SK-N-SH (cell line): Measurements from ENCODE around the gene FCHSD2. TPM values are rescaled to one million over a fixed set of nuclear protein-coding genes. Genes with fewer than 3 reads are reported as not detected.

Experiments
- CTCF ChIA-PET: fragments of 300-600, 350-600 bp; formaldehyde crosslinking; extraction: SDS; loops from one replicate; lab custom pipeline; 2021; lab: Yijun Ruan, JAX
- POLR2A ChIA-PET: fragments of 350-600 bp; sonication (Branson Sonifier 250); formaldehyde crosslinking; extraction: SDS; loops from one replicate; lab custom pipeline; 2020; ENCODE audit warnings: antibody characterized with exemption, inconsistent platforms; lab: Yijun Ruan, JAX
- DNase-seq: peaks from one replicate; pipeline ENCODE4 v3.0.0; 2012
- H2AFZ ChIP-seq: fragments of 200-600 bp; sonication (generic); 2 replicates; pipeline ENCODE4 v1.8.1; 2016; ENCODE audit warnings: antibody characterized with exemption, mild to moderate bottlenecking, low read depth
- H3F3A ChIP-seq: fragments of 200-600 bp; sonication (generic); replicated peaks from 2 replicates; pipeline ENCODE3; 2016; ENCODE audit warnings: antibody characterized with exemption, mild to moderate bottlenecking; ENCODE audit not compliant: insufficient read depth
- H3K27ac ChIP-seq, 2 experiments: fragments of 200-500 bp in 1 of 2; fragments of 200-600 bp in 1 of 2; sonication (Bioruptor generic) in 1 of 2; sonication (generic), shearing (Covaris generic) in 1 of 2; 2 replicates each; pipeline versions ENCODE4 v1.5.1 to v1.6.1; 2014 to 2016; ENCODE audit warnings: low read depth in 2 of 2, inconsistent platforms in 1 of 2, low read length in 1 of 2, mild to moderate bottlenecking in 1 of 2, mixed read lengths in 1 of 2
- H3K27me3 ChIP-seq: fragments of 200-600 bp; sonication (generic), shearing (Covaris generic); 2 replicates; pipeline ENCODE4 v1.6.1; 2016; ENCODE audit warnings: mixed run types; ENCODE audit not compliant: insufficient read depth
- H3K36me3 ChIP-seq, 2 experiments: fragments of 200-500 bp in 1 of 2; fragments of 200-600 bp in 1 of 2; sonication (Bioruptor generic) in 1 of 2; sonication (generic) in 1 of 2; replicated peaks in 1 of 2; 2 replicates each; pipeline versions ENCODE3 to v1.5.1; 2014 to 2016; ENCODE audit warnings: low read length in 1 of 2, mild to moderate bottlenecking in 1 of 2; ENCODE audit not compliant: insufficient read depth in 2 of 2, control insufficient read depth in 1 of 2
- H3K4me1 ChIP-seq, 2 experiments: fragments of 200-500 bp in 1 of 2; fragments of 200-600 bp in 1 of 2; sonication (Bioruptor generic) in 1 of 2; sonication (generic), shearing (Covaris generic) in 1 of 2; 2 replicates each; pipeline versions ENCODE4 v1.5.1 to v1.6.1; 2014 to 2016; ENCODE audit warnings: low read depth in 1 of 2, low read length in 1 of 2, mixed run types in 1 of 2; ENCODE audit not compliant: insufficient read depth in 2 of 2, control insufficient read depth in 1 of 2
- H3K4me2 ChIP-seq: fragments of 200-600 bp; sonication (generic), shearing (Covaris generic); 2 replicates; pipeline ENCODE4 v1.6.1; 2017; ENCODE audit warnings: mixed run types
- H3K4me3 ChIP-seq, 2 experiments: fragments of 200-500 bp in 1 of 2; fragments of 200-600 bp in 1 of 2; sonication (Bioruptor generic) in 1 of 2; sonication (generic), shearing (Covaris generic) in 1 of 2; 2 replicates each; pipeline versions ENCODE4 v1.5.1 to v1.8.1; 2014 to 2016; ENCODE audit warnings: low read depth in 2 of 2, inconsistent platforms in 1 of 2, low read length in 1 of 2, mild to moderate bottlenecking in 1 of 2, mixed read lengths in 1 of 2, moderate library complexity in 1 of 2
- H3K79me2 ChIP-seq: fragments of 200-600 bp; sonication (generic); 2 replicates; pipeline ENCODE4 v1.8.1; 2017; ENCODE audit warnings: mild to moderate bottlenecking; ENCODE audit not compliant: insufficient read depth
- H3K9ac ChIP-seq: fragments of 200-600 bp; sonication (generic); 2 replicates; pipeline ENCODE4 v1.6.1; 2017; ENCODE audit warnings: mixed run types
- H3K9me2 ChIP-seq: fragments of 200-600 bp; sonication (generic); 2 replicates; pipeline ENCODE4 v1.6.1; 2017; ENCODE audit warnings: mixed run types
- H3K9me3 ChIP-seq: fragments of 200-600 bp; sonication (generic); 2 replicates; pipeline ENCODE4 v1.6.1; 2017; ENCODE audit warnings: mixed run types, mild to moderate bottlenecking, moderate library complexity
- H4K20me1 ChIP-seq: fragments of 200-600 bp; sonication (generic); 2 replicates; pipeline ENCODE4 v1.6.1; 2017; ENCODE audit warnings: mild to moderate bottlenecking, mixed run types; ENCODE audit not compliant: insufficient read depth
- FOSL2 ChIP-seq: IDR thresholded peaks from 2 replicates; pipeline ENCODE4 v1.4.0; 2012; ENCODE audit warnings: low read depth, mild to moderate bottlenecking, moderate library complexity, borderline replicate concordance
- REST ChIP-seq: IDR thresholded peaks from 2 replicates; pipeline ENCODE4 v1.6.1; 2012; ENCODE audit warnings: mild to moderate bottlenecking, low read depth, low read length, moderate library complexity
- SIN3A ChIP-seq: IDR thresholded peaks from 2 replicates; pipeline ENCODE4 v1.6.1; 2012; ENCODE audit warnings: low read depth, mild to moderate bottlenecking, low read length, moderate library complexity, borderline replicate concordance
- TAF1 ChIP-seq: IDR thresholded peaks from 2 replicates; pipeline ENCODE4 v1.6.1; 2012; ENCODE audit warnings: low read depth, mild to moderate bottlenecking, low read length, moderate library complexity, borderline replicate concordance
- USF2 ChIP-seq: fragments of 150-350 bp; IDR thresholded peaks from 2 replicates; pipeline ENCODE4 v1.6.1; 2017; ENCODE audit warnings: antibody characterized with exemption, low read length, low read depth, borderline replicate concordance
- ZBTB33 ChIP-seq: IDR thresholded peaks from 2 replicates; pipeline ENCODE4 v1.4.0; 2012; ENCODE audit warnings: low read depth, borderline replicate concordance
- WGBS: methylation state at CpG from one replicate; pipeline ENCODE4 v1.1.6; 2017; ENCODE audit warnings: low lambda C conversion rate; 5-methylcytosine and 5-hydroxymethylcytosine counted together
- polyA plus RNA-seq, 3 experiments: library from polyadenylated mRNA; depleted of rRNA; stranded (reverse); fragments of >200 nt; gene quantifications; 2 replicates each; pipeline ENCODE4 v1.2.3, GENCODE V29; 2012

The FCHSD2 gene
- polyA plus RNA-seq, 1 of the 3 experiments (the other 2 are of a cell fraction), result 10.4 TPM

- 97% methylated on average over 1 of the region's 1 CpG for WGBS
- POLR2A ChIA-PET, result no interaction called here
Observed at GRCh38 chr11:73106347-73106746, 35.8 kb downstream of the FCHSD2 start.

More at GRCh38 chr11:73106347-73106746, 35.8 kb downstream of the FCHSD2 start:
- no peaks in the 10 kb centered on the region for H3K27me3 ChIP-seq
- no peaks in the 10 kb centered on the region; the same call in 1 of the 2 replicates for H3K9me3 ChIP-seq
- H3K4me2 ChIP-seq, result no peak overlapping the region
- no peaks in the 10 kb centered on the region for H3K9me2 ChIP-seq
- no peak overlapping the region for H3K4me3 ChIP-seq
- peaks cover 3% of the 10 kb centered on the region for H3F3A ChIP-seq
- no peaks in the 10 kb centered on the region for H3K4me1 ChIP-seq
- H3K79me2 ChIP-seq, result peaks cover 10% of the 10 kb centered on the region
- H3K27ac ChIP-seq, result no peak overlapping the region
- H3K9ac ChIP-seq, result no peak overlapping the region
- TF ChIP-seq ZBTB33, result no peak
- TF ChIP-seq USF2, result no peak
- no peak for TF ChIP-seq REST
- no peak for TF ChIP-seq TAF1
- TF ChIP-seq SIN3A, result no peak
- no peak for TF ChIP-seq FOSL2
- DNase-seq, result no peak
- H4K20me1 ChIP-seq, result no peaks in the 10 kb centered on the region
- peaks cover 0 to 22% of the 10 kb centered on the region in 2 experiments for H3K36me3 ChIP-seq
- H2AFZ ChIP-seq, result no peak overlapping the region
- CTCF ChIA-PET, result no interaction called here
